SHP77 treated with DMSO at 0.1 percent for 48 hours (cell line): ENCODE measurements around the gene CUL7.
"Not testable (repeated sequence)": the region's sequence is repeated elsewhere in the genome, so short reads cannot be mapped to it uniquely, and the experiment has no call there.

Source experiments
- DNase-seq: peaks from one replicate; lab custom pipeline; 2025; lab: John Stamatoyannopoulos, UW

Gene CUL7

DNA sequence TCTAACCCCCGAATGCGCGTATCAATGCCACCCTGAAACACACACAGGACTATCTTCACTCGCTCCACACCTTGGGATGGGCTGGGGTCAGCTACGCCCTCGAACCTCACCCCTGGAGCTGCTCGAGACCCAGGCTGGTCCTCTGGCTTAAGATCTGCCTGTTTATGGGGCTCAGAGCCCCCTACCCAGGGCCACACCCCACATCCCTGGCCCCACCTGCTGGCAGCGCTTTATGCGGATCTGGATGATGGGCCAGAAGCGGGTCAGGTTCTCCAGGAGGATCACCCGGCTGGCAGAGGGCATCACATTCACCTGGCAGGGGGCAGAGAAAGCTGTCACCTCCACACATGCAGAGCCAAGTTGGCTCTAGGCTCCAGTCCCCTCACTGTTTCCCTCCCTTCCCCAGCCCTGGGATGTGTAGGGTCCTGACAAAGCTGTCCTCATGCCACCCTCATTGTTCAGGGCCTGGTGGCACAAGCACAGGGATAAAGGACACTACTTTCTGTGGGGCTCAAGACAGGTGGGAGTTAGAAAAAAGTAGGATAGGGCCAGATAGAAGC lies 8.2 kb downstream of the CUL7 start:
- no peak for DNase-seq

DNA sequence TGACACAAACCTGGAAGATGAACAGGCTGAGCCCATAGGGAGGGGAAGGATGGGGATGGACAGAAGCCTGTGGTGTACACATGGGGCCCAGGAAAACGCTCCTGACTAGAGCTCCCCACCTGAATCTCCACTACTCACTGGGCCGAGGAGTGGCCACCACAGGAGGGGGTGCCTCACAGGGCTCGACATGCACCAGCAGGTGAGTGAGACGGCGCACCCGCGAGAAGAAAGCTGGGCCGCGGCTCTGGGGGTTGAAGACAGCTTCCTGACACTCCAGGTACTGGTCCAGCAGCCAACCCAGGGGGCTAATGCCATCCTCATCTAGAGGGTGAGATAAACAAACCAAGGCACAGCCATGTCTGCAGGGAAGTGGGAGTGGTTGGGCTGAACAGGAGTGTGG lies 10.3 kb downstream of the CUL7 start:
- DNase-seq = no peak

DNA sequence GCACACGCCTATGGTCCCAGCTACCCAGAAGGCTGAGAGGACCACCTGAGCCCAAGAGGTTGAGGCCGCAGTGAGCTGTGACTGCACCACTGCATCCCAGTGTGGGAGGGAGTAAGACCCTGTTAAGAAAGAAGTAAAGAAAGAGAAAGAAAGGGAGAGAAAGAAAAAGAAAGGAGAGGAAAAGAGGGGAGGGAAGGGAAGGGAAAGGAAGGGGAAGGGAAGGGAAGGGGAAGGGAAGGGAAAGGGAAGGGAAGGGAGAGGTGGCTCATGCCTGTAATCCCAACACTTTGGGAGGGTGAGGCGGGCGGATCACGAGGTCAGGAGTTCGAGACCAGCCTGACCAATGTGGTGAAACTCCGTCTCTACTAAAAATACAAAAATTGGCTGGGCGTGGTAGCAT lies 12.2 kb downstream of the CUL7 start:
- DNase-seq = not testable (repeated sequence)

GRCh38 chr6:43040542-43041257 lies 13.0 kb downstream of the CUL7 start:
- DNase-seq = no peak

DNA sequence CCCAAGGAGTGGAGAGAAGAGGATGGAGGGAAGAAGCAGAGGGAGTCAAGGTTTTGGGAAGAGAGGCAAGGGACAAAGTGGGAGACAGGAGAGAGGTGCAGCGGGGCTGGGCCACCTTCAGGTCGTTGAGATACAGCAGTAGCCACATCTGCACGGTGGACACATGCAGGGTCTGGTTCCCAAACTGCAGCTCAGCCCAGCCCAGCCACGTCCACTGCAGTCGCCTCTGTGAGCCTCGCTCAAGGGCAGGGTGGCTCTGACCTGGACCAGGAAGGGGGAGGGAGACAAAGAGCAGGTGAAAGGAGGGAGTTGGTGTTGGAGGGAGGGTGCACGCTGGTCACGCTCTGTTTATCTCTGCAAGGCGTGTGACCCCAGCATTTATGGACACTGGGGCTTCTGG lies 14.9 kb downstream of the CUL7 start:
- DNase-seq = no peak

- no peak for DNase-seq
Measured at GRCh38 chr6:43037706-43038105, 15.9 kb downstream of the CUL7 start.

DNA sequence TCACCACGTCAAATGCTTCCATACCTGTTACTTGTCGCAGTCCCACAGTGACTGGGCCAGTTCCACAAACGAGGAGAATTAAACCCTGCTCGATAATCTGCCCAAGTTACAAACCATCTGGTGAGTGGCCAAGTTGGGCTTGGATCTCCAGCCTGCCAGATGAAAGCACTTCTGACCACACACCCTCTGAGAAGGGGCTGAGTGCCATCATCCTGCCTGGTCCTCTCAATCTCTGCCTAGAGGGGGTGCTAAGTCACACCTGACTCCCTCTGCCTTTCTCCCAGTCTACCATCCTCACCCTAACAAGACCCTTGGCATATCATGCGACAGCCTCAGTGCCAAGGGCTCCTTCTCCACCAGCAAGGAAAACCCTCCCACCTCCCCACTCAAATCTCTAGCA lies 16.5 kb downstream of the CUL7 start:
- no peak for DNase-seq

DNA sequence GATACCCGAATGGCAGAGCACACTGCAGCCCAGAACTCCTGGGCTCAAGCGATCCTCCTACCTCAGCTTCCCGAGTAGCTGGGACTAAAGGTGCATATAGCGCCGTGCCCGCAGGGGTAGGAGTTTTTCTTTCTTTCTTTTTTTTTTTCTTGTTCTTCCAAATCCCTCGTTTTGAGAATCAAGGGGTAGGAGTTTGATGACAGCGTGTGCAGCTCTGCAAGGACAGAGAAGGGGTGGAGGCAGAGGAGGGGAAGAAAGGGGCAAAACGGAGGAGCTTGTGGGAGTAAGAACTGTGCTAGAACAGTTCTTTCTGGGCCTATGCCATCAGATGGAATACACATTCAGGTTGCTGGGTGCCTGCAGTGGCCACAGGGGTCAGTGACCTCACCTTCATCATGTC lies 16.9 kb downstream of the CUL7 start:
- DNase-seq = no peak

GRCh38 chr6:43035495-43036194 lies 18.0 kb downstream of the CUL7 start:
- no peak for DNase-seq

DNA sequence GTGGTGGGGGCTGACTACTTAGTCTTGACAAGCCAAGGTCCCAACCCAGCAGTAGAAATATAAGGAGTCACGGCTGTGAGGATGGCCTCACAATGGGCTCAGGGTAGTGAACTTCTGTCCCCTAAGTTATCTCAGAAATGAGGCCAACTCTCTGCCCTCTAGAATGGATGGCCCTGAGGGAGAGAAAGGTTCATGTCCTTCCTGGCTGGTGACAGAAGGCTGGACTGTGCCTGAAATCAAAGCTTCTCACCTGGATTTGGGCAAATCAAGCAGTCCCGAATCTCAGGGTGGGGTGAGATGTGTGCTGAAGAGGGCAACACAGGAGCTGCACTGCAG lies 19.5 kb downstream of the CUL7 start:
- DNase-seq = no peak

GRCh38 chr6:43033496-43034189 lies 20.0 kb downstream of the CUL7 start:
- DNase-seq = no peak

GRCh38 chr6:43032326-43032725 lies 21.3 kb downstream of the CUL7 start:
- no peak for DNase-seq

DNA sequence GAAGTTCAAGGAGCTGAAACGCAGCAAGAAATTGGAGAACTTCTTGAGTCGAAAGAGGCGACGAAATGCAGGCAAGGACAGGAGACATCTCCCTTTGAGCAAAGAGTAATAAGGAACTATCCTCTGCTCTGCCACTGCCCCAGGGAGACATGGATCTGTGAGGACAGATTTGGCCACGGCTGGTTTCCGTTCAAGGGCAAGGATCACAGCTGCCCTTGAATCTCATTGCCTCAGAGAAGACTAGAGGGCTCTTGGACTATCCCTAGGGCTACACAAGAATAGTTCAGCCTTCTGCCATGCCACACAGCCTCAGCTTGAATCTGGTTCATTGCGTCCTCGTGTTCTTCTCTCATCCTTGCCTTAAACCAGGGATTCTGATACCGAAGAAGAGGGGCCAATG lies 24.5 kb downstream of the CUL7 start:
- DNase-seq = no peak

DNA sequence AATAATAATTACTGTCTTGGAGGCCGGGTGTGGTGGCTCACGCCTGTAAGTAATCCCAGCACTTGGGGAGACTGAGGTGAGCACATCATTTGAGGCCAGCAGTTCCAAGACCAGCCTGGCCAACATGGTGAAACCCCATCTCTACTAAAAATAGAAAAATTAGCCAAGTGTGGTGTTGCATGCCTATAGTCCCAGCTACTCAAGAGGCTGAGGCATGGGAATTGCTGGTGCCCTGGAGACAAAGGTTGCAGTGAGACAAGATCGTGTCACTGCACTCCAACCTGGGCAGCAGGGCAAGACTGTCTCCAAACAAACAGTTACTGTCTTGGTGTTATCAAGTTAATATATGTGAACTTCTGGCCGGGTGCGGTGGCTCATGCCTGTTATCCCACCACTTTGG lies 27.3 kb downstream of the CUL7 start:
- DNase-seq = no peak

GRCh38 chr6:43024436-43024835 lies 29.2 kb downstream of the CUL7 start:
- no peak for DNase-seq

GRCh38 chr6:43021270-43022047 lies 32.2 kb downstream of the CUL7 start, which contains the start of gene RRP36:
Gene RRP36 (plus strand): TSS chr6:43021623. CDS start chr6:43021655, 32 bp downstream.
- DNase-seq = peak; percentile 67

DNA sequence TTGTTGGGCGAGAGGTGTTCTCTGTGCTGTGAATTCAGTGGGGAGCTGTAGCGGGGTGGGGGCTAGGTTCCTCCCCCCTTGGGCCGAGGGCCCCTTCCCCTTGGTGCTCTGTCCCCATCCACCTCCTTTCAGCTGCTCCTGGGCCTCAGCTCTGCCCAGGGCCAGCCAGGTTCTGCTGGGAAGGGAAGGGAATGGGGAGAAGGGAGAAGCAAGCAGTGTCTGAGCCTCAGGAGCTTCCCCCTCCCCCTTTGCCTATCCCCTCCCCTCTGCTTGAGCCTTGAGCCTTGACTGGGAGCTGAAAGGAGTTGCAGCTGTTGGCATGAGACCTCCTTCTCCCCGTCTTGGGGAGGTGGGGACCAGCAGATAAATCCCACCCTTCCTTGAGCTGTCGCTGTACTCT lies 32.8 kb downstream of the CUL7 start:
- DNase-seq = no peak

- DNase-seq = no peak
Measured at GRCh38 chr6:43020052-43020705, 33.5 kb downstream of the CUL7 start.

DNA sequence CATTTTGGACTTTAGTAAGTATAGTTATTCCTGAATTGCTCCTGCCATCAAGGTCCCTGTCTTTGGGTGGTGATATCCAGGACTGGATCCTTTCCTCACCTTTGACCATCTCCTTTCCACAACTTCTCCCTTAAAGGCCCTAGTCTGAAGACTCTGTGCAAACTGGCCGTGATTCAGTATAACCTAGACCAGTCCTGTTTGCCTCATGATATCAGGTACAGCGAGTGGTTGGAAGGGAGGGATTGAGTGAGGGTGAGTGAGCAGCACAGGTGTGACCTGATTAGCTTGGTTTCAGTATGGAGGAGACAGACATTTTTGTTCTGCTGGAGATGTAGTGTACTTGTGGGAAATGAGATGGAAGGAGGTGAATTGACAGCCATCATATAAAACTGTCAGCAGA lies 34.5 kb downstream of the CUL7 start:
- DNase-seq = no peak

DNA sequence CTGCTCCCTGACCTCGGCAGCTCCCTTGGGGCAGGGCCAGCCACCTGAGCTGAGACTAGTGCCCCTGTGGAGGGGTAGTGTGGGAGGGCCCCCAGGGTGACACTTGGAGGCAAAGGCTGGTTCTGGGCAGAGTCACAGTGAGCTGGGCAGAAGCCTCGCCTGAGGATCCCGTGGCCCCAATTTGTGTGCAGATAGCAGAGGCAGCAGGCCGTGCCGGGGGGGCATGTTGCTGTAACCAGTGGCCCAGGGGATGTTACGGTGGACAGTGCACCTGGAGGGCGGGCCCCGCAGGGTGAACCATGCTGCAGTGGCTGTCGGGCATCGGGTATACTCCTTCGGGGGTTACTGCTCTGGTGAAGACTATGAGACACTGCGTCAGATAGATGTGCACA lies 36.7 kb downstream of the CUL7 start:
- DNase-seq = no peak

DNA sequence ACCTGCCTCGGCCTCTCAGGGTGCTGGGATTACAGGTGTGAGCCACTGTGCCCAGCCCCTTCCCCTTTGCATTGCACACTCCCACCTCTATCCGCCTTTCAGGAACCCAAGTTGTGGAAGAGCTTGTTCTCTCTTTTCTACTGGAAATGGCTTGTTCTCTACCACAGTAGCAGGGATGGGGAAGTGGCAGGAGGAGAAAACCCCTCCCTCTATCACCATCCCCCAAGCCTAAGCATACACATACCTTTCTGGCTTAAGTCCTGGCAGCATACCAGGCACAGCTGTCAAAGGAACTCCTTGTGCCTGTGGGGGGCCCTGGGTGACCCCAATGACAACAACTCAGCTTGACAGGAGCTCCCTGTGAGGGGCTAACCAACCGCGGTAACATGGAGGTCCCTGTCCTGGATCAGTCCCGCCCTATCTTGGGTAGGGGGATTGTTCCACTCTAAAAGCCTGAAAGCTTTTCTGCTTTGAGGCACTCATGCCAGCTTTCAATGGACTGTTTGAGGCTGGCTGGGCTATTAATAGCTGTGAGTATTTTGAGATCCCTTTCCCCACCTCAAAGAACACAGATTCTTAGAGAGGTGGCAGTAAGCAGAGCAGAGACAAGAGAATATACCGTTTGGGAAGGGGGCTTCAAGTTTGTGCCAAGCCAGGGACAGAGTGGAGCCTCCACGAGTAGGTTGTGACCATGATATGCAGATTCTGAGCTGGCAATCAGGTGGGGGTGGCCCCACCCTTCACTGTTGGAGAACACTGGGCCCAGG lies 37.3 kb downstream of the CUL7 start:
- DNase-seq = no peak
